Limb (tissue), 2 donors: ENCODE data around the gene GLMN.

Source experiments
- DNase-seq, 2 donors: peaks; one replicate each; pipeline ENCODE4 v3.0.0-alpha.2; 2016; ENCODE audit errors: extremely low spot score in 2 of 2

Gene GLMN, protein sequence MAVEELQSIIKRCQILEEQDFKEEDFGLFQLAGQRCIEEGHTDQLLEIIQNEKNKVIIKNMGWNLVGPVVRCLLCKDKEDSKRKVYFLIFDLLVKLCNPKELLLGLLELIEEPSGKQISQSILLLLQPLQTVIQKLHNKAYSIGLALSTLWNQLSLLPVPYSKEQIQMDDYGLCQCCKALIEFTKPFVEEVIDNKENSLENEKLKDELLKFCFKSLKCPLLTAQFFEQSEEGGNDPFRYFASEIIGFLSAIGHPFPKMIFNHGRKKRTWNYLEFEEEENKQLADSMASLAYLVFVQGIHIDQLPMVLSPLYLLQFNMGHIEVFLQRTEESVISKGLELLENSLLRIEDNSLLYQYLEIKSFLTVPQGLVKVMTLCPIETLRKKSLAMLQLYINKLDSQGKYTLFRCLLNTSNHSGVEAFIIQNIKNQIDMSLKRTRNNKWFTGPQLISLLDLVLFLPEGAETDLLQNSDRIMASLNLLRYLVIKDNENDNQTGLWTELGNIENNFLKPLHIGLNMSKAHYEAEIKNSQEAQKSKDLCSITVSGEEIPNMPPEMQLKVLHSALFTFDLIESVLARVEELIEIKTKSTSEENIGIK

GRCh38 chr1:92298573-92299476, at the start of gene GLMN, which contains the start of gene RPAP2:
Gene GLMN (minus strand): TSS chr1:92298987. CDS start chr1:92297999, 988 bp downstream.
Gene RPAP2 (plus strand): TSS chr1:92299059. CDS start chr1:92299074, 15 bp downstream.
- peak; percentile 88 to 89 for DNase-seq

GRCh38 chr1:92346866-92347640, 48.3 kb upstream of the GLMN start:
- no peak for DNase-seq

- DNase-seq = no peak
Measured at GRCh38 chr1:92343061-92343460, 44.3 kb upstream of the GLMN start.

DNA sequence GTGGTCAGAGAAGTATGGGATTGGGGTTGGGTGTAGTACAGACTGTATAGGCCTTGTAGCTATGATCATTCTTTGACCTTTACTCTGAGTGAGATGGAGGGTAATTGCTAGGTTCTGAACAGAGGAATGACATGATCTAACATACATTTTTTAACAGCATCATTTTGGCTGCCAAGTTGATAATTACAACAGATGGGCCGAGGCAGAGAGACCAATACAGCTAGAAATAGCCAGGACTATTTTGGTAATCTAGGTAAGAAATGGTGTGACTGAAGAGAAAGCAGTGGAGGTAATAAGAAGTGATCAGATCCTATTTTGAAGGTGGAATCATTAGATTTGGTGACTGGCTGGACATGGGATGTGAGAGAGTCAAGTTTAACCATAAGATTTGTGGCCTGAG, 43.6 kb upstream of the GLMN start:
- DNase-seq = no peak

DNA sequence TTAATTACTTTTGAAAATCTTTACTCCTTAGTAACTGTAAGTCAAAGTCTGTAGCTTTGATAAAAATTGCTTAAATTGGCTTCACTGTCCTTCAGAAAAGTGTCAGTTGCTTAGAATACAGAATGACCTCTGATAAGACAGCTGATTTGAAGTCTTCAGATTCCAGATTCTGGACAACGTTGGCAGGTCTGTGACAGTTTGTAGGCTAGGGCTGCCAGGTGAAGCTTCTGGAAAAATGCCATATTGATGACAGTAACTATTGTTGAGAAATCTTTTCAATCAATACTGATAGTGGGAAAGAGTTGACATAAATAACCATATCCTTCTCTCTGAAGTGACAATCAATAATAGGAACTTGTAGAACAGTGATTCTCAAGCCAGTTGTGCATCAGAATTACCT, 41.4 kb upstream of the GLMN start:
- DNase-seq = no peak

GRCh38 chr1:92333668-92334067, 34.9 kb upstream of the GLMN start:
- DNase-seq = no peak

DNA sequence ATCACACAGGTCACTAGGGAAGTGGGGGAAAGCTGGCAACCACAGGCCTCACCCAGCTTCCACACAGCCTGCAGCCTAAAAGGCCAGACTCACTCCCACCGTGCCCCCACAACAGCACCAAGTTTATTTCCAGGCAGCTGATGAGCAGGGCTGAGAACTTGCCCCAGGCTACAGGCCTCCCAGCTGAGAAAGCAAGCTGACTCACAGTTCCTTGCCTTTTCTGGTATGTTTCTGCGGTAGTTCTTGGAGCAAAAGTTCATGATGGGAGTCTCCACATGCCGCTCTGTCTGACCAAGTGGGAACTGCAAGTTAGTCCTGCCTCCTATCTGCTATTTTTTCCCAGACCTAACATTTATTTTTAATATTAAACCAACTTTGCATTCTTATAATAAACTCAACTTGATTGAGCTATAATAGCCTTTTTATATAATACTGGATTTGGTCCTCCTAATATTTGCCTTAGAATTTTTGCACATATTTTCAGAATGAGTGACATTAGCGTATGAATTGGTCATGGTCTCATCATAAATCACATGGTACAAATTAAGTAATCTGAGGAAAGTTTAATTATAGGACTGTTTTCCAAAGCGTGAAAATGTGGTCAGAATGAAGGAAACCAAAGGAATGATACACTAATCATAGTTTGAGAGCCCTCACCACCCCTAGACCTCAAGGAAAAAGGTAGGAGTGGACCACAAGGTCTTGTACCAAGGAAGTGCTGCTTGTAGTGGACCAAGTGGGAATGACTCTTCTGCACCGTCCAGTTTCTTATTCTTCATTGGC, 30.8 kb upstream of the GLMN start:
- no peak for DNase-seq

DNA sequence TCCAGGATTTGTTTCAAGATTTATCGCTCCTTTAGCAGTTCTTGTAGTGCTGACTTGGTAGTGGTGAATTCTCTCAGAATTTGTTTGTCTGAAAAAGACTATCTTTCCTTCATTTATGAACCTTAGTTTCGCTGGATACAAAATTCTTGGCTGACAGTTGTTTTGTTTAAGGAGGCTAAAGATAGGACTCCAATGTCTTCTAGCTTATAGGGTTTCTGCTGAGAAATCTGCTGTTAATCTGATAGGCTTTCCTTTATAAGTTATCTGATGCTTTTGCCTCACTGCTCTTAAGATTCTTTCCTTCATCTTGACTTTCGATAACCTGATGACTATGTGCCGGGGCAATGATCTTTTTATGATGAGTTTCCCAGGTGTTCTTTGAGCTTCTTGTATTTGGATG, 29.0 kb upstream of the GLMN start:
- DNase-seq = no peak

- no peak for DNase-seq
Measured at GRCh38 chr1:92326681-92327080, 27.9 kb upstream of the GLMN start.

- DNase-seq = no peak
Measured at GRCh38 chr1:92324784-92325183, 26.0 kb upstream of the GLMN start.

- no peak for DNase-seq
Measured at GRCh38 chr1:92323473-92324453, 25.0 kb upstream of the GLMN start.

DNA sequence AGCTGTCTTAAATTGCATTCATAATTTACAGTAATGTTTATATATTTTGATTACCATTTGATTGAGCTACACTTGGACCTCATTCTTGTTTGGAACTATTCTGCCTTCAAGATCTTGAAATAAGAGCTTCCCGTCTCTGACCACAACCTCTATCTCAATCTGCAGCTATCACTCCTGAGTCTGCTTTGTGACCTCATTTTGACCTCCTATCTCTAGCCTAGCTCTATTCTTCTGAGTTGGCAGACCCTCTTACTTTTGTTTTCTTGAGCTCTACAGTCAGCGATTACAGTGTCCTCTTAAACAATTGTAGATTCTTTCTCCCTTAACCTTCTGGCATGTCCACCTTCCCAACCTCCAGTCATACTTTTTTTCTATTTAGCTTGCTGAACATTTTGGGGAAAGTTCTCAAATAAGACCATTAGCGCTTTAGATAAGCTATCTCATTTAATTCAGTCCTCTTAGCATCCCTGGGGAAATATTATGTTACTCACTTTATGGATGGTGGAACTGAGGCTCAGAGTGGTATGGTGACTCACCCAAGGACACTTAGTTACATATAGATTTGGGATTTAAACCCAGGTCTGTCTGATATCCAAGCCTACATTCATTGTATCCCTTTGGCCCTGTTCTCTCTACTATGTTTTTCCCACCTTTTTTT, 19.2 kb upstream of the GLMN start:
- no peak for DNase-seq

- no peak for DNase-seq
Measured at GRCh38 chr1:92315766-92316599, 17.2 kb upstream of the GLMN start.

DNA sequence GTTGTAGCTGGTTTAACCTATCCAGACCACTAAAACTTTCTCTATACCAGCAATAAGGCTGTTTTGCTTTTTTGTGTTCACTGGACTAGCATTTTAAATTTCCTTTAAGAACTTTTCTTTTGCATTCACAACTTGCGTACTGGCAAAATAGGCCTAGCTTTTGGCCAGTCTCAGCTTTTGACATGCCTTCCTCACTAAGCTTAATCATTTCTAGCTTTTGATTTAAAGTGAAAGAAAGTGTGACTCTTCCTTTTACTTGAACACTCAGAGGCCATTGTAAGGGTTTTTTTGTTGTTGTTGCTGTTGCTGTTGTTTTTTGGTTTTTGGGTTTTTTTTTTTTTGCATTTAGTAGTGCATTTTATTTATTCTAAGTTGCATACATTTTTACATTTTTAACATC, 15.2 kb upstream of the GLMN start:
- DNase-seq = no peak

DNA sequence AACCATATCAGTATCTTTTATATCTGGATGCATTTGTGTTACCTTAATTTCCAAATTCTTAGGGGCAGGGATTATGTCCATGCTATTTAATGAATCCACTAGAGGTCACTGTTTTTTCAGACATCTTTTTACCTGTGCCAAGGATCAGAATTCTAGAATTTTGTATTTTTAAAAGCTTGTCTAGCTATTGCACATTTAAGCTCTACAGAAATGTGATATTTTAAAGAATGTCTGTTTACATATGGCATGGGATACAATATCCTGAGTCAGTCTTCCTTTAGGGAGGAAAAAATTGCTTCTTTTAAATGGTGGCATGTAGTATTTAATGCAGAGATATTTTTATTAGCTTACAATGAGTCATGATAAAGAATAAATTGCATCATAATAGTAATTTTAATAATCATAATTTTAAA, 11.4 kb upstream of the GLMN start:
- DNase-seq = peak in 1 of 2 donors; percentile 53

GRCh38 chr1:92307980-92308379, 9.2 kb upstream of the GLMN start:
- no peak for DNase-seq

GRCh38 chr1:92306020-92306419, 7.2 kb upstream of the GLMN start:
- no peak for DNase-seq

- no peak for DNase-seq
Measured at GRCh38 chr1:92301021-92301420, 2.2 kb upstream of the GLMN start.
